GM18519 (cell line): ENCODE measurements around the gene TTN.

Source experiments
- ATAC-seq: cut with Tn5 transposase; IDR thresholded peaks from one replicate; pipeline ENCODE4 v1.9.1; 2021; ENCODE audit warnings: mild to moderate bottlenecking, moderate library complexity; ENCODE audit not compliant: unreplicated experiment, low FRiP score

The TTN gene

DNA sequence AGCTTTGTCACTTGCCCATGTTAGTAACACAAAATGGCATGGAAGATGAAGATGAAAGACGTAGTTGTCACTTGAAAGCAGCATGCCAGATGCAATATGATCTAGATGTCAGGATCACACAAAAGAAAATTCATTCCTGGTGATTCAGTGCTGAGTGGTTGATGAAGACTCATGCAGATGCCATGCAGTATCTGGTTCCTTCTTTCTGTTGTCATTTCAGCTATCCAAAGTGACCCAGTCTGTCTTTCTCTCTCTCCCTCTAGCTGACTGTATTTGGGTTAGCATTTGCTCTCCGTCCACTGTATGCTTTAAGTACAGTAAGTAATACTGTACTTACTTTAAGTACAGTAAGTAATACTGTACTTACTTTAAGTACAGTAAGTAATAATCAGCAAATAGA lies 50.4 kb downstream of the TTN start:
- no peak for ATAC-seq

DNA sequence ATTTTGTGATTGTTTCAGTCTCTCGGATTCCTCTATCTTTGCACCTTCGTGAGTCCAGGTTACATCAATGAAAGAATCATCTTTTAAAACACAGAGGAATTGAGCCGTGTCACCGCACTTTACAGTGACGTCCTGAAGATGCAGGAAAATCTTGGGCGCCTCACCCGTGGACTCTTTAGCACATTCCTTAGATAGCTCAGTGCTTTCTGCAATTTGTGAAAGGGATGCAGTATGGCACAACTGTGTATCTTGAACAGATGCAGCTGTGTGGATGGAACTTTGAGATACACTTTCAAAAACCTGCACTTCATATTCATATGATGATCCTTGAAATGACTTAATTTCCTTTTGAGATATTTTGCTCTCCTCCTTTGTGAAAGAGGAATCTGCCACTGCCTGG lies 50.9 kb downstream of the TTN start:
- no peak for ATAC-seq

- no peak for ATAC-seq
These were observed 59.5 kb downstream of the TTN start for GRCh38 chr2:178747767-178748166.

DNA sequence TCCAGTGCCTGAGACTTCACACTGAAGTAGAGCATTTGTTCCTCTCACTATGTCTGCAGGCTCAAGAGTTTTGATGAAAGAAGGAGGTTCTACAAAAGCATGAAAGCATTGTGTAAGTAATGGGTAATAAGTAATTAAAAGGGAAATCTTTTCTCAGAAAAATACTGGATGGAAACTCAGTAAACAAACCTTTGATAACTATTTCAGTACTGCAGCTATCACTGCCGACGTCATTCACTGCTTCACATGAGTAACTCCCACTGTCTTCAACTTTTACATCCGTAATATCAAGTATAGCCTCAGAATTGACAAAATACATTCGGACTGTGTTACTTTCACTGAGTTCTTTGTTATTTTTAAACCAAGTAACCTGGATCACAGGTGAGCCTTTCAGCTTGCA lies 72.7 kb downstream of the TTN start:
- no peak for ATAC-seq

GRCh38 chr2:178733975-178734374 lies 73.2 kb downstream of the TTN start:
- no peak for ATAC-seq

DNA sequence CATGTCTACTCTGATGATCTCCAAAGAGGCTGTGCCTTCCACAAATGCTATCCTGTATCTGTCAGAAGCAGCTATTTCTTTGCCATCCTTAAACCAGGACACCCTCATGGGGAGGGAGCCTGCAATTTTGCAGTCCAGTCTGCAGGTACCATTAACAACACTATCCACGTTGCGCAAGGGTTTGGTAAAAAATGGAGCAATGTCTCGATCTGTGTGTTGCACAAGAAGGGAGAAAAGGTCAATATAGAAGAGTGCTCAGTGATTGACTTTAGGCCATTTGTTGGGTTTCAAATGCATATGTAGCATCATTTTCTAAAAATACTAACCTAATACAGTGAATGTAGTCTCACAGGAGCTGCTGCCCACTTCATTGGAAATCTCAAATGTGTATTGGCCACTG lies 74.3 kb downstream of the TTN start:
- no peak for ATAC-seq

GRCh38 chr2:178731300-178731699 lies 75.9 kb downstream of the TTN start:
- ATAC-seq: no peak

DNA sequence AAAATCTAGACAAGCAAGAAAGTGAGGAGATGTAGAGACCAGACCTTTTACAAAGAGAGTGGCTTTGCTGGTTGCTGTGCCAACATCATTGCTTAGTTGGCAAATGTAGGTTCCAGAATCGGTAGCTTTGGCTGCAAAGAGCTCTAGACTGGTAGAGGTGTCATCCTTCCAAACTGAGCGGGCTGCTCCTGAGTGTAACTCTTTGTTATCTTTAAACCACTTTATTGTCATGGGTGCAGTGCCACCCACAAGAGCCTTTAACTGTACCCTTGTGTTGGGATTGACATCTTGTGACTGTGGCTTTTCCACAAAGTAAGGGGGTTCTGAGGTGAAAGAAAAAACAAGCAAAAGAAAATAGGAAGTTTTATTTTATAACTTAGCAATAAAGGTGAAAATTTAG lies 77.2 kb downstream of the TTN start:
- ATAC-seq: no peak

DNA sequence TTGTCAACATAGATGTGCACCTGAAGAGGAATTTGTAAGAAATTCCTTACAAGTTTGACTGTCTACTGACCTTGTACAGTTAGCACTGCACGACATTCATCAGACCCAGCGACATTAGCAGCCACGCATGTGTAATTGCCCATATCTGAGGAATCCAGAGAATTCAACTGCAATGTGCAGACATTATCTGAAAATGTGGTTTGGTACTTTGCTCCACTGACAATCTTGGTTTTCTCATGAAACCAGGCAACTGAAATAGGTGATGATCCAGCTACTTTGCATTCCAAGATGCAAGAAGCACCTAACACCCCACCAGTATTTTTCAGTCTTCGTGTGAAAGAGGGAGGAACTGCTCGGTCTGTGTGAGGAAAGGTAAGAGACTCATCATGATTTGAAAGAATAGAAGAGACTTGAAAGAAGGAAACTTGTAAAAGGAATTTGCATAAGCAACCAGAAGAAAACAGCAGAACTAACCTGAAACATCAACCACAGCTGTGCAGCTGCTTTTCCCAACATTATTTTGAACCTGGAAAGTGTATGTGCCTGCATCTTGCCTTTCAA lies 83.4 kb downstream of the TTN start:
- ATAC-seq: no peak

DNA sequence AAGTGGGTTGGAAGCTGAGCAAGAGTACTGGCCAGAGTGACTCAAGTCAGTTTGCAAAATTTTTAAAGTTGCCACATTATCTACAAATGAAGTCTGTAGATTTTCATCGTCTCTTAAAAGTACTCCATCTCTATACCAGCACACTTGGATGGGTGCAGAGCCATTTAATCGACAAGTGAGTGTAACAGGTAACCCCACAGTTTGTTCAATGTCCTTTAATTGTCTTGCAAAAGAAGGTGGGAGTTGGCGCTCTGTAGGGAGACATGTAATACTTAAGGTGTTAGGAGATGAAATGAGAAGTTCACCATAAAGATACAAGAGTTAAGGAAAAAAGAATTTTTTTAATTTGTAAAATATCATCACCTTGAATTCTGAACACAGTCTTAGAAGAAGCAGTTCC lies 84.9 kb downstream of the TTN start:
- ATAC-seq: no peak

DNA sequence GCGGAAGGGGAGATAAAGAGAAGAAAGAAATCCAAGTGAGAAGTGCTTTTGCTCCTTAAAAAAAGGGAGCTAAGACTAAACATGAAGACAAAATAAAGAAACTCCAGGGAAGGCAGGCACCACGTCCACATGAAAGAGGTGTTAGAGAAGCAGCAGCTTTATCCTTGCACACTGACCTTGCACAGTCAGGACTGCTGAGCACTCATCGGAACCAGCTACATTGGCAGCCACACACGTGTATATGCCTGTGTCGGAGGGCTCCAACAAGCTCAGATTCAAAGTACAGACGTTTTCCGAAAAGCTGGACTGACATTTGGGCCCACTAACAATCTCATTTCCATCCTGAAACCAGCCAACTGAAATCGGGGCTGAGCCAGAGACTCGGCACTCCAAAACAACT lies 88.2 kb downstream of the TTN start:
- ATAC-seq: no peak

DNA sequence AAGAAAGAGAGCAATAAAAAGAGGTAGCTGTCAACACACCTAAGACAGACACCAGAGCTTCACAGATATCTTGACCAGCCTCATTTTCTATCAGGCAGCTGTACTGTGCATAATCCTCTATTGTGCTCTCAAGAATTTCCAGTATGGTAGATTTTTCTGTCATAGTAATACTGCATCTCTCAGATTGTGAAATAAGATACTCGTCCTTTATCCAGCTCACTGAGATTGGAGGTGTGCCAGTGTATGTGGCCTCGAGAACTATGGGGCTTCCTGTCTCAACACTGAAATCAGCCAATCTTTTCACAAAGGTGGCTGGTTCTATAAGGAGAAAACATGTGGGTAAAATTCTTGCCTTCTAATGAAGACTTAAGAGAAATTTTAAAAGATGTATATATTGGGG lies 88.9 kb downstream of the TTN start:
- no peak for ATAC-seq

- no peak for ATAC-seq
These were observed 90.8 kb downstream of the TTN start for GRCh38 chr2:178716394-178716793.

GRCh38 chr2:178715366-178715765 lies 91.9 kb downstream of the TTN start:
- no peak for ATAC-seq

GRCh38 chr2:178707476-178707875 lies 99.7 kb downstream of the TTN start:
- no peak for ATAC-seq

- ATAC-seq: no peak
These were observed 102.3 kb downstream of the TTN start for GRCh38 chr2:178704876-178705275.

- ATAC-seq: no peak
These were observed 104.9 kb downstream of the TTN start for GRCh38 chr2:178702361-178702760.

GRCh38 chr2:178700922-178701342 lies 106.3 kb downstream of the TTN start:
- no peak for ATAC-seq

DNA sequence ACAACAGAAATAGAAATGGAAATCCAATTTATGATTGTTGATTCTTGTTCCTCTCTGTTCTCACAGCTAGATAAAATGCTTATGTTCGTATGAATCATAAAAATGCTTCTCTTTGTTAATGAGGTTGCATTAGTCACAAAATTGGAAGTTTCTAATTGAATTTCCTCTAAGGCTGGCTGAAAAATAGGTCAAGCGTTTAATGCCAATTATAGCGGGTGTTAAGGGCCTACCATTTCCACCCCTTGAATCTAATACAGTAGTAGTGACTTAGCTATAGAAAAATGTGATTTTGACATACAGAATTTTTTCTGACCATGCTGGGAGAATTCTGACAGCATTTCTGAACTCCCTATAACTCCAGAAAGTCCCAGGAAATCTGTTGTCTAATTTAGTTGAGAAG lies 107.1 kb downstream of the TTN start:
- ATAC-seq: no peak

- no peak for ATAC-seq
These were observed 114.4 kb downstream of the TTN start for GRCh38 chr2:178692845-178693244.

DNA sequence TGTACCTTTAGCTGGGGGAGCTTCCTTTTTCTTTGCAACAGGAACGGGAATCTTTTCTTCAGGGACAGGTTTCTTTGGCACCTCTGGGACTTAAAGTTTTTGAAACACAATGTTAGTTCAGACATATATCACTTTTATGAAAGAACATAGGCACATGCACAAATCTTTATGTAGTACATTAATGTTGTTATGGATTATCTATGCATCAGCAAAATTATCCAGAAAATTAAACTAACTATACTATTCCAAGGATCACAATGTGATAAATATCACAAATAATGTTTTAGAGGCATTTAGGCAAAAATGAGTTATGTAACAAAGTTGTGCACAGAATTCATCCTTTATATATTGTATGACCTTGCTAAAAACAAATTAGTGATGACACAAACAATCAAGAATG lies 117.4 kb downstream of the TTN start:
- ATAC-seq: no peak

DNA sequence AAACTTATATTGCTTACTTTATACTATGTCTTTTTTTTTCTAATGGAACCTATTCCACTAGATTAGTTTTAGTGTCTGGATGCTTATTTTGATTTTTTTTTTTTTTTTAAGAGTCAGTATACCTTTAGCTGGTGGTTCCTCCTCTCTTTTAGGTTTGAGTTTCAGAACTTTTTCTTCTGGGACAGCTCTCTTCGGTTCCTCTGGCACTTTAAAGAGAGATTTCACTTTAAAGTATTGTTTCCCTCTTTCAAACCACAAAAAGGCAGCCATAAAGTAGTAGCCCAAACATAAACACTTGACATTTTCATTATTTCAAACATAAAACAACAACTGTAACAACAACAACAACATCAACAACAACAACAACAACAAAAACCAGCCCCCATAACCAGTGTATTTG lies 123.3 kb downstream of the TTN start:
- ATAC-seq: no peak

- no peak for ATAC-seq
These were observed 126.1 kb downstream of the TTN start for GRCh38 chr2:178681081-178681480.
